Activated CD8-positive, alpha-beta T cell treated with anti-CD3 and anti-CD28 coated beads for 36 hours (primary cell): ENCODE data around the gene CLDN16. TPM values are rescaled to one million over a fixed set of nuclear protein-coding genes. Genes with fewer than 3 reads are reported as not detected.

Experiments used
- ATAC-seq: fragments of 200-7000 bp; cut with Tn5 transposase; one replicate; pipeline ENCODE4 v1.10.0; 2021; ENCODE audit warnings: mild to moderate bottlenecking, moderate library complexity
- CTCF ChIA-PET: fragments of 350-600 bp; sonication (Branson Sonifier 250); formaldehyde crosslinking; loops from one replicate; lab custom pipeline; 2021; ENCODE audit warnings: antibody characterized with exemption; lab: Charles Lee
- POLR2A ChIA-PET: fragments of 350-600 bp; sonication (Branson Sonifier 250); formaldehyde crosslinking; loops from one replicate; lab custom pipeline; 2021; ENCODE audit warnings: antibody characterized with exemption; lab: Charles Lee
- DNase-seq: peaks from one replicate; pipeline ENCODE4 v3.0.0-alpha.2; 2020
- H3K27ac Mint-ChIP-seq: one replicate; pipeline ENCODE4 v1.8.0; 2021; ENCODE audit warnings: mild to moderate bottlenecking, mixed read lengths
- H3K27me3 Mint-ChIP-seq: one replicate; pipeline ENCODE4 v1.8.0; 2021; ENCODE audit warnings: mixed read lengths
- H3K36me3 Mint-ChIP-seq: one replicate; pipeline ENCODE4 v1.8.0; 2021; ENCODE audit warnings: low read depth, mixed read lengths
- H3K4me1 Mint-ChIP-seq: one replicate; pipeline ENCODE4 v1.8.0; 2021; ENCODE audit warnings: low read depth, mixed read lengths
- H3K4me3 Mint-ChIP-seq: one replicate; pipeline ENCODE4 v1.8.0; 2021; ENCODE audit warnings: mild to moderate bottlenecking, moderate library complexity, mixed read lengths
- H3K9me3 Mint-ChIP-seq: one replicate; pipeline ENCODE4 v1.8.0; 2021; ENCODE audit warnings: mixed read lengths
- CTCF ChIP-seq: fragments of 200-600 bp; IDR thresholded peaks from one replicate; pipeline ENCODE4 v1.8.0; 2022; ENCODE audit warnings: antibody characterized with exemption, mild to moderate bottlenecking
- intact Hi-C: fragments of 100-400 bp; cut with micrococcal nuclease; formaldehyde crosslinking; loops from one replicate; pipeline ENCODE4 v1.10.0; 2022
- total RNA-seq, 2 experiments: library from RNA; stranded (reverse); gene quantifications; one replicate each; pipeline ENCODE4 v1.2.3, GENCODE V29; 2021

CLDN16 gene
- total RNA-seq, 2 experiments from 2014 or later: not detected

GRCh38 chr3:190436331-190436730 is 48.4 kb downstream of the CLDN16 start:
- ATAC-seq (no peak), DNase-seq (no peak)
- Mint-ChIP-seq H3K4me1 (no peaks in the 10 kb centered on the region), H3K4me3 (no peak overlapping the region), H3K27me3 (peaks cover 33% of the 10 kb centered on the region), H3K36me3 (no peaks in the 10 kb centered on the region), H3K27ac (no peak overlapping the region), H3K9me3 (no peaks in the 10 kb centered on the region)
- ChIA-PET POLR2A (no interaction called here), CTCF (no interaction called here)
- TF ChIP-seq CTCF: no peak
- intact Hi-C loops: no loop called here

- H3K4me1 Mint-ChIP-seq: peaks cover 7% of the 10 kb centered on the region
- H3K36me3 Mint-ChIP-seq: no peaks in the 10 kb centered on the region
- no peak overlapping the region for H3K4me3 Mint-ChIP-seq
- intact Hi-C loops: no loop called here
- no peak for ATAC-seq
- no peak for DNase-seq
- ChIA-PET POLR2A (no interaction called here), CTCF (interaction anchor here (0.7 to 1.5 kb wide), 3 partner anchors 10 to 223 kb away, joined by 3 to 4 read pairs (median 4); no protein-coding TSS in a partner anchor)
- TF ChIP-seq CTCF: no peak
- peaks cover 11% of the 10 kb centered on the region for H3K27me3 Mint-ChIP-seq
- no peak overlapping the region for H3K27ac Mint-ChIP-seq
- H3K9me3 Mint-ChIP-seq: no peaks in the 10 kb centered on the region
Measured at GRCh38 chr3:190442240-190442639, 54.3 kb downstream of the CLDN16 start.

GRCh38 chr3:190443257-190443656 is 55.3 kb downstream of the CLDN16 start:
- Mint-ChIP-seq H3K27me3 (peaks cover 10% of the 10 kb centered on the region), H3K36me3 (no peaks in the 10 kb centered on the region), H3K4me3 (no peak overlapping the region), H3K9me3 (no peaks in the 10 kb centered on the region), H3K27ac (no peak overlapping the region), H3K4me1 (peaks cover 7% of the 10 kb centered on the region)
- DNase-seq (no peak), ATAC-seq (no peak)
- ChIA-PET POLR2A (no interaction called here), CTCF (interaction anchor here (0.6 to 1.5 kb wide), 2 partner anchors 19 to 222 kb away, joined by 3 to 4 read pairs; no protein-coding TSS in a partner anchor)
- intact Hi-C loops: no loop called here
- TF ChIP-seq CTCF: no peak

- TF ChIP-seq CTCF: no peak
- DNase-seq (no peak), ATAC-seq (no peak)
- CTCF ChIA-PET: no interaction called here
- POLR2A ChIA-PET: no interaction called here
- H3K27ac Mint-ChIP-seq: no peak overlapping the region
- H3K9me3 Mint-ChIP-seq: no peaks in the 10 kb centered on the region
- H3K4me1 Mint-ChIP-seq: peaks cover 7% of the 10 kb centered on the region
- H3K36me3 Mint-ChIP-seq: no peaks in the 10 kb centered on the region
- peaks cover 10% of the 10 kb centered on the region for H3K27me3 Mint-ChIP-seq
- intact Hi-C loops: no loop called here
- H3K4me3 Mint-ChIP-seq: no peak overlapping the region
Measured at GRCh38 chr3:190444006-190444405, 56.0 kb downstream of the CLDN16 start.

- ChIA-PET POLR2A (no interaction called here), CTCF (no interaction called here)
Measured at GRCh38 chr3:190444576-190445145, 56.7 kb downstream of the CLDN16 start.

More at GRCh38 chr3:190444576-190445145, 56.7 kb downstream of the CLDN16 start:
- H3K27ac Mint-ChIP-seq: no peak overlapping the region
- intact Hi-C loops: no loop called here
- no peak overlapping the region for H3K4me3 Mint-ChIP-seq
- TF ChIP-seq CTCF: no peak
- no peaks in the 10 kb centered on the region for H3K36me3 Mint-ChIP-seq
- no peaks in the 10 kb centered on the region for H3K9me3 Mint-ChIP-seq
- ATAC-seq: no peak
- peaks cover 9% of the 10 kb centered on the region for H3K27me3 Mint-ChIP-seq
- no peak for DNase-seq
- peaks cover 7% of the 10 kb centered on the region for H3K4me1 Mint-ChIP-seq
